Measurements from ENCODE around the gene FGFR2. TPM values are rescaled to one million over a fixed set of nuclear protein-coding genes. Genes with fewer than 3 reads are reported as not detected.

Gene FGFR2
- total RNA-seq, 5 donors from 2014 or later (not counting 1 experiment from before 2014, with no cell fraction given), result 0.49 to 1.8 (median 0.70) TPM

- Histone ChIP-seq H3K4me3 (ENCODE audit: control insufficient read depth in 1 of 2, extremely low read depth in 1 of 2, low read length in 1 of 2) (no peak overlapping the region), H3K36me3 (ENCODE audit: control insufficient read depth in 2 of 2, extremely low read depth in 1 of 2, insufficient read depth in 1 of 2, low read length in 1 of 2) (no peaks in the 10 kb centered on the region), H3K9me3 (no peaks in the 10 kb centered on the region), H3K4me1 (ENCODE audit: control insufficient read depth in 1 of 2, extremely low read depth in 1 of 2, insufficient read depth in 2 of 2, low read length in 2 of 2) (no peaks in the 10 kb centered on the region), H3K27me3 (replicated peaks in 1 of 2; ENCODE audit: control insufficient read depth in 2 of 2, extremely low read depth in 1 of 2, insufficient read depth in 2 of 2, low read length in 1 of 2) (peaks cover 0 to 3% of the 10 kb centered on the region in 2 experiments), H3K27ac (ENCODE audit: low read length) (no peak overlapping the region)
- DNase-seq (no peak), ATAC-seq (replicated peaks in 1 of 4) (no peak)
- ChIA-PET CTCF (no interaction called here), POLR2A (no interaction called here)
- H3K27me3 Mint-ChIP-seq, result no peaks in the 10 kb centered on the region
- 89% methylated on average over 7 of the region's 8 CpGs for WGBS (ENCODE audit: insufficient coverage)
- peaks cover 0 to 6% (median 0%) of the 10 kb centered on the region in 3 donors for H3K9me3 Mint-ChIP-seq
- H3K36me3 Mint-ChIP-seq, result no peaks in the 10 kb centered on the region
- H3K4me1 Mint-ChIP-seq, result no peaks in the 10 kb centered on the region
- no peak overlapping the region for H3K4me3 Mint-ChIP-seq
- no peak overlapping the region for H3K27ac Mint-ChIP-seq
These were observed 30.7 kb downstream of the FGFR2 start for GRCh38 chr10:121567569-121567968.

- no peaks in the 10 kb centered on the region for H3K27me3 ChIP-seq (replicated peaks in 1 of 2; ENCODE audit: control insufficient read depth in 2 of 2, extremely low read depth in 1 of 2, insufficient read depth in 2 of 2, low read length in 1 of 2)
- H3K9me3 ChIP-seq, result no peaks in the 10 kb centered on the region
- H3K36me3 ChIP-seq (ENCODE audit: control insufficient read depth in 2 of 2, extremely low read depth in 1 of 2, insufficient read depth in 1 of 2, low read length in 1 of 2), result no peaks in the 10 kb centered on the region
- no peak overlapping the region for H3K27ac ChIP-seq (ENCODE audit: low read length)
- no peak overlapping the region for H3K4me3 Mint-ChIP-seq
- H3K27ac Mint-ChIP-seq, result no peak overlapping the region
- WGBS (ENCODE audit: insufficient coverage), result 84% methylated on average over 5 of the region's 6 CpGs
- no peaks in the 10 kb centered on the region for H3K4me1 Mint-ChIP-seq
- ChIA-PET CTCF (no interaction called here), POLR2A (no interaction called here)
- no peak overlapping the region for H3K4me3 ChIP-seq (ENCODE audit: control insufficient read depth in 1 of 2, extremely low read depth in 1 of 2, low read length in 1 of 2)
- ATAC-seq (replicated peaks in 1 of 4), result no peak
- no peaks in the 10 kb centered on the region for H3K27me3 Mint-ChIP-seq
- H3K36me3 Mint-ChIP-seq, result no peaks in the 10 kb centered on the region
- H3K9me3 Mint-ChIP-seq, result peaks cover 0 to 6% (median 0%) of the 10 kb centered on the region in 3 donors
- no peaks in the 10 kb centered on the region for H3K4me1 ChIP-seq (ENCODE audit: control insufficient read depth in 1 of 2, extremely low read depth in 1 of 2, insufficient read depth in 2 of 2, low read length in 2 of 2)
- no peak for DNase-seq
These were observed 31.5 kb downstream of the FGFR2 start for GRCh38 chr10:121566755-121567154.

GRCh38 chr10:121559326-121560026 lies 38.8 kb downstream of the FGFR2 start:
- POLR2A ChIA-PET, result no interaction called here

GRCh38 chr10:121558238-121558637 lies 40.0 kb downstream of the FGFR2 start:
- WGBS (ENCODE audit: insufficient coverage), result 100% methylated on average over 1 of the region's 3 CpGs
- Histone ChIP-seq H3K4me1 (ENCODE audit: control insufficient read depth in 1 of 2, extremely low read depth in 1 of 2, insufficient read depth in 2 of 2, low read length in 2 of 2) (no peaks in the 10 kb centered on the region), H3K27ac (ENCODE audit: low read length) (no peak overlapping the region), H3K27me3 (replicated peaks in 1 of 2; ENCODE audit: control insufficient read depth in 2 of 2, extremely low read depth in 1 of 2, insufficient read depth in 2 of 2, low read length in 1 of 2) (no peaks in the 10 kb centered on the region), H3K4me3 (ENCODE audit: control insufficient read depth in 1 of 2, extremely low read depth in 1 of 2, low read length in 1 of 2) (no peak overlapping the region), H3K9me3 (no peaks in the 10 kb centered on the region), H3K36me3 (ENCODE audit: control insufficient read depth in 2 of 2, extremely low read depth in 1 of 2, insufficient read depth in 1 of 2, low read length in 1 of 2) (no peaks in the 10 kb centered on the region)
- H3K27me3 Mint-ChIP-seq, result no peaks in the 10 kb centered on the region
- H3K4me1 Mint-ChIP-seq, result no peaks in the 10 kb centered on the region
- H3K36me3 Mint-ChIP-seq, result no peaks in the 10 kb centered on the region
- H3K9me3 Mint-ChIP-seq, result peaks cover 0 to 3% (median 0%) of the 10 kb centered on the region in 3 donors
- DNase-seq (no peak), ATAC-seq (replicated peaks in 1 of 4) (no peak)
- H3K4me3 Mint-ChIP-seq, result no peak overlapping the region
- no peak overlapping the region for H3K27ac Mint-ChIP-seq
- POLR2A ChIA-PET, result no interaction called here
- CTCF ChIA-PET, result no interaction called here

More at GRCh38 chr10:121559326-121560026, 38.8 kb downstream of the FGFR2 start:
- WGBS (ENCODE audit: insufficient coverage), result 75% methylated on average over 8 of the region's 11 CpGs
- Mint-ChIP-seq H3K4me3 (no peak overlapping the region), H3K36me3 (no peaks in the 10 kb centered on the region), H3K27ac (no peak overlapping the region), H3K27me3 (no peaks in the 10 kb centered on the region), H3K4me1 (no peaks in the 10 kb centered on the region), H3K9me3 (peaks cover 0 to 3% (median 0%) of the 10 kb centered on the region in 3 donors)
- Histone ChIP-seq H3K27me3 (replicated peaks in 1 of 2; ENCODE audit: control insufficient read depth in 2 of 2, extremely low read depth in 1 of 2, insufficient read depth in 2 of 2, low read length in 1 of 2) (no peaks in the 10 kb centered on the region), H3K36me3 (ENCODE audit: control insufficient read depth in 2 of 2, extremely low read depth in 1 of 2, insufficient read depth in 1 of 2, low read length in 1 of 2) (no peaks in the 10 kb centered on the region), H3K9me3 (no peaks in the 10 kb centered on the region), H3K4me1 (ENCODE audit: control insufficient read depth in 1 of 2, extremely low read depth in 1 of 2, insufficient read depth in 2 of 2, low read length in 2 of 2) (no peaks in the 10 kb centered on the region), H3K27ac (ENCODE audit: low read length) (no peak overlapping the region), H3K4me3 (ENCODE audit: control insufficient read depth in 1 of 2, extremely low read depth in 1 of 2, low read length in 1 of 2) (no peak overlapping the region)
- ATAC-seq (replicated peaks in 1 of 4), result no peak
- CTCF ChIA-PET, result no interaction called here
- DNase-seq, result no peak

GRCh38 chr10:121556918-121557573 lies 41.2 kb downstream of the FGFR2 start:
- CTCF ChIA-PET, result no interaction called here
- Mint-ChIP-seq H3K36me3 (no peaks in the 10 kb centered on the region), H3K9me3 (peaks cover 0 to 3% (median 0%) of the 10 kb centered on the region in 3 donors), H3K4me1 (no peaks in the 10 kb centered on the region), H3K4me3 (no peak overlapping the region), H3K27me3 (no peaks in the 10 kb centered on the region), H3K27ac (no peak overlapping the region)
- 83% methylated on average over 1 of the region's 6 CpGs for WGBS (ENCODE audit: insufficient coverage)
- Histone ChIP-seq H3K4me3 (ENCODE audit: control insufficient read depth in 1 of 2, extremely low read depth in 1 of 2, low read length in 1 of 2) (no peak overlapping the region), H3K27me3 (replicated peaks in 1 of 2; ENCODE audit: control insufficient read depth in 2 of 2, extremely low read depth in 1 of 2, insufficient read depth in 2 of 2, low read length in 1 of 2) (no peaks in the 10 kb centered on the region), H3K9me3 (no peaks in the 10 kb centered on the region), H3K36me3 (ENCODE audit: control insufficient read depth in 2 of 2, extremely low read depth in 1 of 2, insufficient read depth in 1 of 2, low read length in 1 of 2) (no peaks in the 10 kb centered on the region), H3K4me1 (ENCODE audit: control insufficient read depth in 1 of 2, extremely low read depth in 1 of 2, insufficient read depth in 2 of 2, low read length in 2 of 2) (no peaks in the 10 kb centered on the region), H3K27ac (ENCODE audit: low read length) (no peak overlapping the region)
- POLR2A ChIA-PET, result no interaction called here
- ATAC-seq (replicated peaks in 1 of 4), result no peak
- no peak for DNase-seq

GRCh38 chr10:121556455-121556854 lies 41.8 kb downstream of the FGFR2 start:
- POLR2A ChIA-PET, result no interaction called here
- 91% methylated on average over 4 of the region's 7 CpGs for WGBS (ENCODE audit: insufficient coverage)
- CTCF ChIA-PET, result no interaction called here

More at GRCh38 chr10:121556455-121556854, 41.8 kb downstream of the FGFR2 start:
- peaks cover 0 to 3% (median 0%) of the 10 kb centered on the region in 3 donors for H3K9me3 Mint-ChIP-seq
- no peak overlapping the region for H3K4me3 Mint-ChIP-seq
- no peaks in the 10 kb centered on the region for H3K4me1 ChIP-seq (ENCODE audit: control insufficient read depth in 1 of 2, extremely low read depth in 1 of 2, insufficient read depth in 2 of 2, low read length in 2 of 2)
- H3K27me3 Mint-ChIP-seq, result no peaks in the 10 kb centered on the region
- no peak overlapping the region for H3K27ac Mint-ChIP-seq
- no peak overlapping the region for H3K4me3 ChIP-seq (ENCODE audit: control insufficient read depth in 1 of 2, extremely low read depth in 1 of 2, low read length in 1 of 2)
- H3K27me3 ChIP-seq (replicated peaks in 1 of 2; ENCODE audit: control insufficient read depth in 2 of 2, extremely low read depth in 1 of 2, insufficient read depth in 2 of 2, low read length in 1 of 2), result no peaks in the 10 kb centered on the region
- H3K4me1 Mint-ChIP-seq, result no peaks in the 10 kb centered on the region
- H3K27ac ChIP-seq (ENCODE audit: low read length), result no peak overlapping the region
- H3K9me3 ChIP-seq, result no peaks in the 10 kb centered on the region
- ATAC-seq (replicated peaks in 1 of 4), result no peak
- DNase-seq, result no peak
- no peaks in the 10 kb centered on the region for H3K36me3 Mint-ChIP-seq
- no peaks in the 10 kb centered on the region for H3K36me3 ChIP-seq (ENCODE audit: control insufficient read depth in 2 of 2, extremely low read depth in 1 of 2, insufficient read depth in 1 of 2, low read length in 1 of 2)
